Neural cell (in vitro differentiated cells): Measurements from ENCODE around the gene TLCD5.

Experiments used
- EP300 ChIP-seq: fragments of 450-650 bp; conservative IDR thresholded peaks from 2 replicates; pipeline ENCODE4 v1.6.1; 2014; ENCODE audit warnings: antibody characterized with exemption, mild to moderate bottlenecking, moderate library complexity; ENCODE audit not compliant: poor library complexity, severe bottlenecking
- EZH2 ChIP-seq: fragments of 200-600, 300-800 bp; shearing (Covaris generic), sonication (generic); IDR thresholded peaks from 2 replicates; pipeline ENCODE4 v1.6.1; 2014; ENCODE audit warnings: antibody characterized with exemption, low read length, borderline replicate concordance, mild to moderate bottlenecking; ENCODE audit not compliant: insufficient read depth, poor library complexity, severe bottlenecking
- POLR2AphosphoS5 ChIP-seq: IDR thresholded peaks from 2 replicates; pipeline ENCODE4 v1.6.1; 2012
- RAD21 ChIP-seq: fragments of 450-650 bp; conservative IDR thresholded peaks from 2 replicates; pipeline ENCODE4 v1.6.1; 2014; ENCODE audit warnings: antibody characterized with exemption, mild to moderate bottlenecking, moderate library complexity
- SMC3 ChIP-seq: fragments of 450-650 bp; conservative IDR thresholded peaks from 2 replicates; pipeline ENCODE4 v1.6.1; 2014; ENCODE audit warnings: antibody characterized with exemption, mild to moderate bottlenecking, moderate library complexity; ENCODE audit not compliant: poor library complexity
- TF ChIP-seq, protein P1 (sequence below): IDR thresholded peaks from 2 replicates; pipeline ENCODE4 v1.6.1; 2012; ENCODE audit warnings: borderline replicate concordance
- TF ChIP-seq, protein P2 (sequence below): fragments of 450-650 bp; IDR thresholded peaks from 2 replicates; pipeline ENCODE4 v1.5.1; 2014; ENCODE audit warnings: antibody characterized with exemption, mild to moderate bottlenecking, moderate library complexity; ENCODE audit not compliant: poor library complexity, severe bottlenecking

DNA sequence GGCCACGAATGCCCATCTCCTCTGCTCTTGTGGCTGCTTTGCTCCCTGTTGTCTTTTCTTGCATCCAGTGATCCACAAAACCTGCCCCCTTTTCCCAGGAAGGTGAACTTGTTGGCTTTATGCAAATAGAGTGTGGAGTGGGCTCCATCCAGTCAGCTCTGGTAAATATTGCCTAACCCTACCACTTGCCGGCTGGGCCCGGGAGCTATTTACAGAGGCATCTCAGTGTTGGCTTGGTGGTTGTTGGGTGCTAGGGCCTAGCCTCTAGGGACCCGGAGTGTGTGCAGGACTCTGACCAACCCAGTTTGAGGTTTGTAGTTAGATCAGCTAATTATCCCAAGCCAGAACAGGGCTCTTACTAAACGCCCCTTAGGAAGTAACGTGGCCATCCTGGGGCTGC, 40.8 kb upstream of the TLCD5 start:
- TF ChIP-seq, protein P1, sequence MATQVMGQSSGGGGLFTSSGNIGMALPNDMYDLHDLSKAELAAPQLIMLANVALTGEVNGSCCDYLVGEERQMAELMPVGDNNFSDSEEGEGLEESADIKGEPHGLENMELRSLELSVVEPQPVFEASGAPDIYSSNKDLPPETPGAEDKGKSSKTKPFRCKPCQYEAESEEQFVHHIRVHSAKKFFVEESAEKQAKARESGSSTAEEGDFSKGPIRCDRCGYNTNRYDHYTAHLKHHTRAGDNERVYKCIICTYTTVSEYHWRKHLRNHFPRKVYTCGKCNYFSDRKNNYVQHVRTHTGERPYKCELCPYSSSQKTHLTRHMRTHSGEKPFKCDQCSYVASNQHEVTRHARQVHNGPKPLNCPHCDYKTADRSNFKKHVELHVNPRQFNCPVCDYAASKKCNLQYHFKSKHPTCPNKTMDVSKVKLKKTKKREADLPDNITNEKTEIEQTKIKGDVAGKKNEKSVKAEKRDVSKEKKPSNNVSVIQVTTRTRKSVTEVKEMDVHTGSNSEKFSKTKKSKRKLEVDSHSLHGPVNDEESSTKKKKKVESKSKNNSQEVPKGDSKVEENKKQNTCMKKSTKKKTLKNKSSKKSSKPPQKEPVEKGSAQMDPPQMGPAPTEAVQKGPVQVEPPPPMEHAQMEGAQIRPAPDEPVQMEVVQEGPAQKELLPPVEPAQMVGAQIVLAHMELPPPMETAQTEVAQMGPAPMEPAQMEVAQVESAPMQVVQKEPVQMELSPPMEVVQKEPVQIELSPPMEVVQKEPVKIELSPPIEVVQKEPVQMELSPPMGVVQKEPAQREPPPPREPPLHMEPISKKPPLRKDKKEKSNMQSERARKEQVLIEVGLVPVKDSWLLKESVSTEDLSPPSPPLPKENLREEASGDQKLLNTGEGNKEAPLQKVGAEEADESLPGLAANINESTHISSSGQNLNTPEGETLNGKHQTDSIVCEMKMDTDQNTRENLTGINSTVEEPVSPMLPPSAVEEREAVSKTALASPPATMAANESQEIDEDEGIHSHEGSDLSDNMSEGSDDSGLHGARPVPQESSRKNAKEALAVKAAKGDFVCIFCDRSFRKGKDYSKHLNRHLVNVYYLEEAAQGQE, result no peak
- TF ChIP-seq, protein P2, sequence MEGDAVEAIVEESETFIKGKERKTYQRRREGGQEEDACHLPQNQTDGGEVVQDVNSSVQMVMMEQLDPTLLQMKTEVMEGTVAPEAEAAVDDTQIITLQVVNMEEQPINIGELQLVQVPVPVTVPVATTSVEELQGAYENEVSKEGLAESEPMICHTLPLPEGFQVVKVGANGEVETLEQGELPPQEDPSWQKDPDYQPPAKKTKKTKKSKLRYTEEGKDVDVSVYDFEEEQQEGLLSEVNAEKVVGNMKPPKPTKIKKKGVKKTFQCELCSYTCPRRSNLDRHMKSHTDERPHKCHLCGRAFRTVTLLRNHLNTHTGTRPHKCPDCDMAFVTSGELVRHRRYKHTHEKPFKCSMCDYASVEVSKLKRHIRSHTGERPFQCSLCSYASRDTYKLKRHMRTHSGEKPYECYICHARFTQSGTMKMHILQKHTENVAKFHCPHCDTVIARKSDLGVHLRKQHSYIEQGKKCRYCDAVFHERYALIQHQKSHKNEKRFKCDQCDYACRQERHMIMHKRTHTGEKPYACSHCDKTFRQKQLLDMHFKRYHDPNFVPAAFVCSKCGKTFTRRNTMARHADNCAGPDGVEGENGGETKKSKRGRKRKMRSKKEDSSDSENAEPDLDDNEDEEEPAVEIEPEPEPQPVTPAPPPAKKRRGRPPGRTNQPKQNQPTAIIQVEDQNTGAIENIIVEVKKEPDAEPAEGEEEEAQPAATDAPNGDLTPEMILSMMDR, result no peak
- no peak for TF ChIP-seq SMC3
- no peak for TF ChIP-seq RAD21
- TF ChIP-seq POLR2AphosphoS5, result no peak
- no peak for TF ChIP-seq EZH2
- no peak for TF ChIP-seq EP300
